Measurements from ENCODE around the gene GARNL3.

Gene GARNL3

DNA sequence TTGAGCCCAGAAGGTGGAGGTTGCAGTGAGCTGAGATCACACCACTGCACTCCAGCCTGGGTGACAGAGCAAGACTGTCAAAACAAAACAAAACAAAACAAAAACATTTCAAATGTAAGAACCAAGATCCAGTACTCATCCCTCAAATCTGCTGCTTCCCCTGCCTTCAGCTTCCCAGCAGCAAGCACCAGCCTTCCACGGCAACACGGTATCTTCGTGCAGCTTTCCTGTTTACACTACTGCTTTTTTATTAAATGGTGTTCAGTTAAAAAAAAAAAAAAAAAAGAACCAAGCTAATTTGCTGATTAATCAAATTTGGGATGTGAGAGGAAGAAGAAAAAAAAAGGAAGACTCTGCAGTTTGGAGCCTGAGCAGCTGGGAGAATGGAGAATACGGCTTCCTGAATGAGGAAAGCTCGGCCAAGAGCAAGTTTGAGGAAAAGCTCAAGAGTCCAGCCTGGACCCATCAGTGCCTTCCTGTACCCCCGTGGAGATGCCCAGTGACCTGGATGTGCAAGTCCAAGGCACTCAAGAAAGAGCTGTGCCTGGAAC, 104.4 kb downstream of the GARNL3 start:
- TF ChIP-seq, protein P1, sequence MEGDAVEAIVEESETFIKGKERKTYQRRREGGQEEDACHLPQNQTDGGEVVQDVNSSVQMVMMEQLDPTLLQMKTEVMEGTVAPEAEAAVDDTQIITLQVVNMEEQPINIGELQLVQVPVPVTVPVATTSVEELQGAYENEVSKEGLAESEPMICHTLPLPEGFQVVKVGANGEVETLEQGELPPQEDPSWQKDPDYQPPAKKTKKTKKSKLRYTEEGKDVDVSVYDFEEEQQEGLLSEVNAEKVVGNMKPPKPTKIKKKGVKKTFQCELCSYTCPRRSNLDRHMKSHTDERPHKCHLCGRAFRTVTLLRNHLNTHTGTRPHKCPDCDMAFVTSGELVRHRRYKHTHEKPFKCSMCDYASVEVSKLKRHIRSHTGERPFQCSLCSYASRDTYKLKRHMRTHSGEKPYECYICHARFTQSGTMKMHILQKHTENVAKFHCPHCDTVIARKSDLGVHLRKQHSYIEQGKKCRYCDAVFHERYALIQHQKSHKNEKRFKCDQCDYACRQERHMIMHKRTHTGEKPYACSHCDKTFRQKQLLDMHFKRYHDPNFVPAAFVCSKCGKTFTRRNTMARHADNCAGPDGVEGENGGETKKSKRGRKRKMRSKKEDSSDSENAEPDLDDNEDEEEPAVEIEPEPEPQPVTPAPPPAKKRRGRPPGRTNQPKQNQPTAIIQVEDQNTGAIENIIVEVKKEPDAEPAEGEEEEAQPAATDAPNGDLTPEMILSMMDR (IDR thresholded peaks at IDR 0.05; ENCODE audit: insufficient read depth, missing control alignments), result no peak
- FAIRE-seq (no peak), DNase-seq (ENCODE audit: insufficient read length, low spot score) (no peak)

DNA sequence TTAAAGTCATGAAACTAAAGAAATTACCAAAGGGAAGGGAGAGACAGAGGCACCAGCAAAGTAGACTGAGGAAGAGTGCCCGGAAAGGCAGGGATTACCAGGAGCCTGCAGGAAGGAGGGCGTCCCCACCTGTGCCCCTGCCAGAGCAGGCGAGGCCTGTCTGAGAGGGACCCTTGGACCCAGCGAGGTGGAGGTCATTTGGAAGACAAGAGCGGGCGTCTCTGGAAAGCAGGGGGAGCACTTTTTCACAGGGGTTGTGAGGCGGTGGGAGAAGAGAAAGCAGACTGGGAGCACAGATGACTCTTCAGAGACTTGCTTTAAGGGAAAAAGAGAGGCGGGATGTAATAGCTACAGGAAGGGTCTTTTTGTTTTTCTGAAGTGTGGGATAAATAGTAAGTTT, 104.9 kb downstream of the GARNL3 start:
- no peak for DNase-seq (ENCODE audit: insufficient read length, low spot score)

DNA sequence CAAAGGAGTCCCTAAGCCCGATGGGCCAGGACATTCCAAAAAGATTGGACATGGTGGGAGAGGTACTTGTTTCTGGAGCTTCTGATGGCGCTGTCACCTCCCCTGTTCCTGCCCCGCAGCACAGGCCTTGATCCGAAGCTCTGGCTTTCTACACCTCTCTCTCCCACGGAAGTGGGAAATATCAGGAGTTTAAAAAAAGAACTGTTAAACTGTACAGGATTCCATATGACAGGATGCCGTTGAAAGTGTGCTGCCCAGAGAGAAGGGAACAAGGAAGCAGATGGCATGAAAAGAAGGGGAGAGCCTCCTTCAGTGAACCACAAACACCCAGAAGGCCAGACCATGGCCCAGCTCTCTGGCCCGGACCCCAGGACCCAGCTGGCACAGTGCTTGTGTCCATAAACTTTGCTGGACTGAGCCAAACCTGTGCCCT, 105.6 kb downstream of the GARNL3 start:
- DNase-seq (ENCODE audit: insufficient read length, low spot score) (no peak), FAIRE-seq (no peak)
- TF ChIP-seq, protein P1 (IDR thresholded peaks at IDR 0.05; ENCODE audit: insufficient read depth, missing control alignments), result no peak

More for the DNA sequence above, 104.9 kb downstream of the GARNL3 start:
- TF ChIP-seq, protein P1 (IDR thresholded peaks at IDR 0.05; ENCODE audit: insufficient read depth, missing control alignments), result no peak
- FAIRE-seq, result no peak

DNA sequence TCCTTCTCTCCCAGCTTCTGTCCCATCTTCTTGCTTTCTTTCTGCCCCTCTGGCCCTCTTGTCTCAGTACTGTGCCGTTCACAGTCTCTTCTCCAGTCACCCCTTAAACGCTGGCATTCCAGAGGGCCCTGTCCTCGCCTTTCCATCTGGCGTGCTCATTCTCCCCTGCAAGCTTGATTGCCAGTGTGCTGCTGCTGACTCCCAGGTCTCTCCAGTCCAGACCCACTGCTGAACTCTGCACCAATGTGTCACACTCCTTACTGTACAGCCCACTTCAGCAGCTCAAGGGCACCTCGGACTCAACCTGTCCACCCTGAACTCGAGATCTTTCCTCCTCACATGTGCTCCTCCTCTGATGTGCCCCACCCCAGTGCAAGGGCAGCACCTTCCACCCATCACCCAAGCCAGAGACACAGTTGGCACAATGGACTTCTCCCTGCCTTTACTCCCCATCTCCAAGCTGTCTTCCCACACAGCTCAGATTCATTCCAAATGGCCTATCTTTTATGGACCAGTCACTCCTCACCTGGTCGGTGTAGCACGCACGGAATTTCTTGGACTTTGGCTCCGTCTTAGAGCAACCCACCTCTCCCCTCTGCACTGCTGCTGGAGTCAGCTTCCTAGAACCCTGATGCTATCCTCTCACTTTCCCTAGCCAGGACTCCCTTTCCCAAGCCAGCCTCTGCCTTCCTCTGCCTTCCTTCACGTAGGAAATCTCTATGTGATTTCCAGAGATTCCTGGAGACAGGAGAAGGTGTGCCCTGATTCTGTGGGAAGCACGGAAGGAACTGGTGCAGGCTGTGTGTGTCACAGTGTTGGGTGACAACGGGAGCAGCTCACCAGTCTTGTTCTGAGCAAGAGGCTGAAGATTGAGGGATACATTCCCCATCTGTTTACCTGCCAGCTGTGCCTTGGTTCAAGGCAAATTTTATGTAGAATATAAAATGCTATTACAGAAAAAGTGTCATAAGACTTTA, 106.4 kb downstream of the GARNL3 start:
- TF ChIP-seq, protein P1 (IDR thresholded peaks at IDR 0.05; ENCODE audit: insufficient read depth, missing control alignments), result no peak
- DNase-seq (ENCODE audit: insufficient read length, low spot score), result no peak
- no peak for FAIRE-seq

DNA sequence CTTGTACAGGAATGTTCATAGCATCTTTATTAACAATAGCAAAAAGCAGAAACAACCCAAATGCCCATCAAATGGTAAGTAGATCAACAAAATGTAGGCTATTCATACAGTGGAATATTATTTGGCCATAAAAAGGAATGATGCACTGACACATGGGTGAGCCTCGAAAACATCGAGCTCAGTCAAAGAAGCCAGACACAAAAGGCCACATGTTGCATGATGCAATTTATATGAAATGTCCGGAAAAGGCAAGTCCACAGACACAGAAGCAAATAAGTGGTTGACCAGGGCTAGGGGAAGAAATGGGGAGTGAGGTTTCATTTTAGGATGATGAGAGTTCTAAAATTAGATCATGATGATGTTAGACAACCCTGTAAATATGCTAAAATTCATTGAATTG, 115.9 kb downstream of the GARNL3 start:
- FAIRE-seq (no peak), DNase-seq (ENCODE audit: insufficient read length, low spot score) (no peak)
- TF ChIP-seq, protein P1 (IDR thresholded peaks at IDR 0.05; ENCODE audit: insufficient read depth, missing control alignments), result no peak

DNA sequence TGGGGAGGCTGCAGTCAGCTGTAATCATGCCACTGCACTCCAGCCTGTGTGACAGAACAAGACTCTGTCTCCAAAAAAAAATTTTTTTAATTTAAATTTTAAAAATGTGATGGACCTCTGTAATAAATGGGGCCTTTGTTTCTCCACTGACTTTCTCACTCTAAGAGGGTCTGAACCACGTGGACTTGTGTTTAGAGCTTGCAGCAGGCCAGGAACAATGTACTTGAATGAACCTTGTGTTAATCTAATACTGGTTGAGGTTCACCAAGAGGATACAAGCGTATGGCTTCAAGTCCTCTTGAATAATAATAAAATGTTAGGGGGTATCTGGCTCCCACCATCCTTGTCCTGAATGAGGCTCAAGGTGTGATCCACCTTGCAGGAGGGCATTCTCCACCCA, 118.0 kb downstream of the GARNL3 start:
- no peak for DNase-seq (ENCODE audit: insufficient read length, low spot score)
- FAIRE-seq, result no peak
- TF ChIP-seq, protein P1 (IDR thresholded peaks at IDR 0.05; ENCODE audit: insufficient read depth, missing control alignments), result no peak
